DLD1 (cell line): Measurements from ENCODE around the gene POMT2.

Experiments
- in situ Hi-C: cut with HindIII; loops from 2 replicates; pipeline ENCODE4 v1.10.0; 2017; ENCODE audit warnings: low sequenced_read_pairs

The POMT2 gene

DNA sequence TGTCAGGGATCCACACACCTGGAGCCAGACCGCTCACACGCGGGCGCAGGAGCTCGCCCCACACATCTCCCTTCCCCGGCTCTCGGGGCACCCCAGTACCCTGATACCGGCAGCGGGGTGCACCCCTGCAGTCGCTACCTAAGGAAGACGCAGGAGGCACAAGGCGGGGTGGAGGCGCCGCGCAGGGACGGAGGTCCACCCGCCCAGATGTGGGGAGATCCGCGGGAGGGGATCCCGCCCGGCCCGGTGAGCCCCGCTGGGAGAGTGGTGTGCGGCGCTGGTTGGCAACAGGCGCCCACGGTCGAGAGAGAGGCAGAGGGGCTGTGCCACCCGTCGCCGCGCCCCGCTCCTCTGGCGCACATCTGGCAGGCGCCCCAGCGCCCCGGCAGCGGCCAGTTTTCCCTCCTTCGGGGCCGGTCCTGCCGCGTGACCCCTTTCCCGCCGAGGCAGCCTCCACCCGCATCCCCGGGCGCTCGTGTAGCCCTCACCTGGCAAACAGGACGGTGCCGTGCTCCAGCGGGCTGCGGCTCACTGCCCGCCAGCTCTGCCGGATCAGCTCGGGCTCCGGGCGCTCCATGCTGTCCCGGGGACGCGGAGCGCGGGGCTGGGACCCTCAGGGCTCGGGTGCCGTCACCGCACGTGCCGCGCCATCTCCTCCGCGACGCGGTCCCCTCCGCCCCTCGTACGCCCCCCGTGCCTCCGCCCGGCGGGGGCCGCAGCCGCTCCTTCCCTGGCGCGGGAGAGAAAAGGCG, 50.1 kb downstream of the POMT2 start:
- in situ Hi-C loops, result no loop called here

DNA sequence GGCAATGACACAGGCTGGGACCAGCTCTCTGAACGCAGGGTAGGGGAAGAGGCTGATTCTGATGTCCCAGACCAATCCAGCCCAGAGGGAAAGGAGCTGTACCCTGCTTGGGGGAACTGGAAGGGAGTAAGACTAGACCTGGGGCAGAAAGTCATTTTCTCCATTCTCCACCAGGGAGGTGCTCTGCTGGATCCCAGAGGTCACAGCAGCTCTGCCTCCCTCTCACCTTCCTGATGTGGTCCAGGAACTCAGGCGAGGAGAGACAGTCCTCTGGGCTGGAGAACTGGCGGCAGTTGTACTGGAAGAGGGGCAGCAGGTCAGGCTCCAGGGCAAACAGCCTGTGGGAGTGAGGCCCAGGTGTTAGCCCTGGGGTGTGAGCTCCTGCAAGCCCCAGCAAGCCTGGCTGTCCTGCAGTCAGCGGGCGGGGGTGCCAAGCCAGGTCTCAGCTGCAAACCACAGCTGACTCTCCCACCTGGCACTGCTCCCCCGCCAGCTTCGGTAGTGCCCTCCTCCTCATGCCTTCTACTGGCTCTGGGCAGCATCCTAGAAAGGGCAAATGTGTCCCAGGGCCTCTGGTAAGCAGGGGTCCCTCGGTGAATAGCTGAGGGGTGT, 51.6 kb downstream of the POMT2 start:
- in situ Hi-C loops, result no loop called here

- in situ Hi-C loops, result no loop called here
Observed at GRCh38 chr14:77267937-77268699, 52.6 kb downstream of the POMT2 start.

- in situ Hi-C loops, result no loop called here
Observed at GRCh38 chr14:77266336-77266735, 54.3 kb downstream of the POMT2 start.

- in situ Hi-C loops, result no loop called here
Observed at GRCh38 chr14:77265561-77266335, 54.9 kb downstream of the POMT2 start.

GRCh38 chr14:77265187-77265515, 55.5 kb downstream of the POMT2 start:
- in situ Hi-C loops, result no loop called here

- in situ Hi-C loops, result no loop called here
Observed at GRCh38 chr14:77264466-77265186, 56.1 kb downstream of the POMT2 start.

GRCh38 chr14:77260631-77261030, 60.1 kb downstream of the POMT2 start:
- in situ Hi-C loops, result no loop called here

DNA sequence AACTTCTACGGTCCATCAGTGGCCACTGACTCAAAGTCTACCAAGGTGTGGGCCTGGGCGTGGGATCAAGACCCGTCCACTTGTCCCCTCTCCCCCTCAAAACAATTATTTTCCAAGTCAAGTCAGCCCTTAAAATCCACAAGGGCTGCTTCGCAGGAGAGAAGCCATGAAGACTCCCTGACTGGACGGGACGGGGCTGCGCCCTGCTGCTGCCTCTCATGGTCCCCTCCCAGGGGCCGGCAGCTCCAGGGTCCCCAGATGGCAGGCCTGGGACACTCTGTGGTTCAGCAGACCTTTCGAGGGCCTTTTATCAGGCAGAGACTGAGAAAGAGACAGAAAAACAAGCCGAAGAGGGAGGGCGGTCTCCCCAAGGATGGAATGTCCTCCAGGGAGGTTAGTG, 60.5 kb downstream of the POMT2 start:
- in situ Hi-C loops, result no loop called here

- in situ Hi-C loops, result no loop called here
Observed at GRCh38 chr14:77259025-77259715, 61.5 kb downstream of the POMT2 start.

DNA sequence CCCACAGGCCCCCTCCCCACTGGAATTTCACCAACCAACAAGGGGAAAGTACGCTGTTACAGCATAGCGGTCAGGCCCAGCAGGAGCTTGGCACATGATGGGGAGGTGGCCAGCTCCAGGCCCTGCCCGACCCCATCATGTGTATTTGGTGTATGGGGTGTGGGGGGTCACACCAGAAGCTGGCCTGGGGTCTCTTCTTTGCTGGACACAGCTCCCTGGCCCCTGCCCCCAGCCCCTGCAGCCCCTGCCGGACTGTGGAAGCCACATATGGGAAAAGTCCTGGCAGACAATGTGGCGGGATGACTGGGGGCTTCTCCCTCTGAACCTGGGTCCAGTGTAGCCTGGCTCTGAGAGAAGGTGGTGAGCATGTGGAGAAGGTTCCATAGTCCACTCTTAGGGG, 62.1 kb downstream of the POMT2 start:
- in situ Hi-C loops, result no loop called here

DNA sequence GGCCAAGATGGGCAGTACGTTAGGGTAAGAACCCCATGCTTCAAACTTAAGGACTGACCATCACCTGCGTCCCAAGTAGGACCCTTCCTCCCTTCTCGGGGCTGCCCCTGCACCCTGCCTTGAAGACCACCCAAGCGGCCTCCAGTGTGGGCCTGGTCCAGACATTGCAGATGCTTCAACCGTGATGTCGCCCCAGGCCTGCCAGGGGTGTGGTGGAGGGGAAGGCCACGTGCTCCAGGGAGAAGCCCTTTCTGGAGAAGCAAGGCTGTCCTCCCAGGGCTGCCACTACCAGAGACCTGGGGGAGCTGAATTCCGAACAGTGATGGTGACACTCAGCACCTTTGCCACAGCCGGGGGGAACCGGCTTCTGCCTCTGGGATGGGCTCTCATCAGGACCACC, 63.0 kb downstream of the POMT2 start:
- in situ Hi-C loops, result no loop called here

DNA sequence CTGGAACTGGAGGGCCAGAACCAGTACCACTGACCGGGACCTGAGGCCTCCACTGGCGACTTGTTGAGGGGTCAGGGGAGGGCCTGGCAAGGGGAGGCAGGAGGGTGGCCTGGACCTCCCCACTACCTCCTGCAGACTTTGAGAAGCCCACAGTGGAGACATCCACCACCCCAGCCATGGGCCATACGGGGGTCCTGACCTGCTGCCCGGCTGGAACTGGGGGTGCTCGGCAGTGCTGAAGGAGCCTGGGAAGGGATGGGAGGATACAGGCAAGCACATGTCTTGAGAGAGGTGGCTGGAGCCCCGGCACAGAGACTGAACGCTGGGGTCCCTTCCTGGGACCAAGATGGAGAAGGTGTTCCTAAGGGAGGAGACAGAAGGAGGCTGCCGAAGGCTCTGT, 64.0 kb downstream of the POMT2 start:
- in situ Hi-C loops, result no loop called here

DNA sequence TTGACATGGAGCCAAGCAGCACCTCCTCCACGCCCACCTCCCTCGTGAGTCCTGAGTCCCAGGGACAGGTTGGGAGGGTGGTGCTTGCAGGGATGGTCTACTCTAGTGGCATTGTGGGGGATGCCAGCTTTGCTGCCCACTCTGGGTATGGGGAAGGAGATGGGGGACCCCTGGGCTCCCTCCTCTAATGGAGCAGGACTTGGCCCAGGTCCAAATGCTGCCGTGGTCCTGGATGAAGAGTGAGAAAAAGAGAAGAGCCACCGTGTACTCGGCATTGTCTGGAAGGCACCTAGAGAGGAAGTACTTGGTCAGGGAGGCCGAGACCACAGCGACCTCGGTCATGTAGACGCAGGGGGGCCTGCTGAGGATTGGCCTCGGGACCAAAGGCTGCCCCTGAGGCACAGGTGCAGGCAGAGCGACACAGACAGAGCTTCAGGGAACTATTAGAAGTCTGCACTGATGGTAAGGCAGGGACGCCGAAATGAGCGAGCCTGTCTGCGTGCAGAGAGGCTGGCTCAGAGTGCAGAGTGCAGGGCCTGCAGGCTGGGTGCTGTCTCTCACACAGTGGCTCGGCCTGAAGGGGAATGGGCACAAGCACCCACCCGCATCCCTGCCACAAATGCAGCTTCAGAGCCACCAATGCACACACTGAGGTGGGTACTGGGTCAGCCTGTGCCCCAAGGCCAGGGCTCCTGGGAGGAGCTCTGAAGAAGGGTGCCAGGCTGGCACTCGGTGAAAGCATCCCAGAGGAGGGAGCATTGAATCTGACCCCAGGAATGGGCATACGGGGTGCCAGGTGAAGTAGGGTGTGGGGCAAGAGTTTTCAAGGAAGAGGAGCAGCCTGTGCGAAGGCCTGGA, 67.1 kb downstream of the POMT2 start:
- in situ Hi-C loops, result no loop called here

- in situ Hi-C loops, result no loop called here
Observed at GRCh38 chr14:77251870-77252269, 68.8 kb downstream of the POMT2 start.

DNA sequence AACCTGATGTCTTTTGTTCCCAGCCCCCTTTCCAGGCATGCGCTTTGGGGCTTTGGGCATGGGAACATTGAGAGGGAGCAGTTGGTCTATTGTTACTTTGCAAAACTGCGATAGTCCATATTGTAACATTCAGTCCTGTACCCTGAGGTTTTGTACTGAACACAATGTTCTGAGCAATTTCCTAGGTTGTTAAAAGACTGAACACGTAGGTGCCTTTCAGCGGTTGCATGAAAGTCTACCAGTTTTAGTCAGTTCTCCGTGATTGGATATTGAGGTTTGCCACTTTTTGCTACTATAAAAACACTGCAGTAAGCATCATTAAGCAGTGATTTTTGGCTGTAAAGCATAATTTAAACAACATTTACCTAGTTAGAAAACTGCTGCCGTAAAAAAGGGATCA, 69.8 kb downstream of the POMT2 start:
- in situ Hi-C loops, result no loop called here

- in situ Hi-C loops, result no loop called here
Observed at GRCh38 chr14:77249286-77249685, 71.4 kb downstream of the POMT2 start.

GRCh38 chr14:77248666-77249065, 72.0 kb downstream of the POMT2 start:
- in situ Hi-C loops, result no loop called here

GRCh38 chr14:77246784-77247183, 73.9 kb downstream of the POMT2 start:
- in situ Hi-C loops, result no loop called here
